Measurements from ENCODE around the gene TMEM161A. TPM values are rescaled to one million over a fixed set of nuclear protein-coding genes. Genes with fewer than 3 reads are reported as not detected.
A peak's percentile ranks its signal among the peaks of the same experiment; 100 is the strongest.
"Not testable (repeated sequence)": the region's sequence is repeated elsewhere in the genome, so short reads cannot be mapped to it uniquely, and the experiment has no call there.

The TMEM161A gene
- total and polyA plus RNA-seq, 7 experiments from 2014 or later = 15.8 to 32.7 (median 23.5) TPM

- DNase-seq; H3K9me3 ChIP-seq (ENCODE audit: control insufficient read depth in 2 of 3, low read length in 3 of 3); H3K27ac ChIP-seq (ENCODE audit: low read depth, low read length); H3K4me1 ChIP-seq (ENCODE audit: control insufficient read depth in 2 of 2, insufficient read depth in 2 of 2, low read length in 2 of 2); H3K4me3 Mint-ChIP-seq; H3K27ac Mint-ChIP-seq; H3K4me1 Mint-ChIP-seq; H3K27me3 Mint-ChIP-seq; H3K27me3 ChIP-seq (ENCODE audit: control insufficient read depth in 2 of 2, insufficient read depth in 2 of 2, low read length in 2 of 2); POLR2A ChIA-PET; H3K9me3 Mint-ChIP-seq; H3K4me3 ChIP-seq (ENCODE audit: low read length); ATAC-seq: not testable (repeated sequence)
- intact Hi-C loops (cut with micrococcal nuclease) = loop anchor here in 1 of 2 donors (5.0 kb wide), 1 partner anchor 259 kb away; the partner anchor contains the start of gene GATAD2A
- peaks cover 0 to 32% (median 0%) of the 10 kb centered on the region in 3 experiments for H3K36me3 ChIP-seq (ENCODE audit: control insufficient read depth in 2 of 3, insufficient read depth in 3 of 3, low read length in 3 of 3)
- CTCF ChIA-PET = interaction anchor here (0.6 to 2.2 kb wide), 3 partner anchors 26 to 119 kb away, joined by 4 to 6 read pairs (median 6); no protein-coding TSS in a partner anchor
- H3K36me3 Mint-ChIP-seq = peaks cover 0 to 12% (median 0%) of the 10 kb centered on the region in 5 donors
These were observed 10.2 kb upstream of the TMEM161A start for GRCh38 chr19:19148504-19148903.

- no peaks in the 10 kb centered on the region for H3K27me3 ChIP-seq (ENCODE audit: control insufficient read depth in 2 of 2, insufficient read depth in 2 of 2, low read length in 2 of 2)
- H3K4me3 ChIP-seq (ENCODE audit: low read length) = no peak overlapping the region
- intact Hi-C loops (cut with micrococcal nuclease) = loop anchor here (2.0 to 5.0 kb wide), 2 partner anchors 213 to 260 kb away; partner anchors contain the start of gene GATAD2A (in 1 of the 2)
- ChIA-PET POLR2A (no interaction called here), CTCF (interaction anchor here (0.5 to 2.2 kb wide), 4 partner anchors 9 to 634 kb away, joined by 3 to 6 read pairs (median 3); partner anchors contain the start of gene GATAD2A)
- peaks cover 0 to 12% (median 0%) of the 10 kb centered on the region in 5 donors for H3K36me3 Mint-ChIP-seq
- H3K4me3 Mint-ChIP-seq = no peak overlapping the region
- H3K27me3 Mint-ChIP-seq = no peaks in the 10 kb centered on the region
- no peaks in the 10 kb centered on the region for H3K4me1 Mint-ChIP-seq
- DNase-seq (no peak), ATAC-seq (no peak)
- no peaks in the 10 kb centered on the region for H3K4me1 ChIP-seq (ENCODE audit: control insufficient read depth in 2 of 2, insufficient read depth in 2 of 2, low read length in 2 of 2)
- H3K36me3 ChIP-seq (ENCODE audit: control insufficient read depth in 2 of 3, insufficient read depth in 3 of 3, low read length in 3 of 3) = peaks cover 0 to 32% (median 0%) of the 10 kb centered on the region in 3 experiments
- H3K9me3 ChIP-seq (ENCODE audit: control insufficient read depth in 2 of 3, low read length in 3 of 3) = no peaks in the 10 kb centered on the region
- H3K27ac Mint-ChIP-seq = peak overlapping the region in 1 of 9 donors; percentile 19
- H3K27ac ChIP-seq (ENCODE audit: low read depth, low read length) = no peak overlapping the region
- no peaks in the 10 kb centered on the region for H3K9me3 Mint-ChIP-seq
These were observed 9.1 kb upstream of the TMEM161A start for GRCh38 chr19:19147344-19147743.

- POLR2A ChIA-PET = no interaction called here
- Histone ChIP-seq H3K36me3 (ENCODE audit: control insufficient read depth in 2 of 3, insufficient read depth in 3 of 3, low read length in 3 of 3) (peaks cover 0 to 32% (median 0%) of the 10 kb centered on the region in 3 experiments), H3K4me3 (ENCODE audit: low read length) (no peak overlapping the region), H3K9me3 (ENCODE audit: control insufficient read depth in 2 of 3, low read length in 3 of 3) (no peaks in the 10 kb centered on the region), H3K27ac (ENCODE audit: low read depth, low read length) (no peak overlapping the region), H3K4me1 (ENCODE audit: control insufficient read depth in 2 of 2, insufficient read depth in 2 of 2, low read length in 2 of 2) (no peaks in the 10 kb centered on the region), H3K27me3 (ENCODE audit: control insufficient read depth in 2 of 2, insufficient read depth in 2 of 2, low read length in 2 of 2) (no peaks in the 10 kb centered on the region)
- ATAC-seq (no peak), DNase-seq (no peak)
- CTCF ChIA-PET = interaction anchor here (0.5 to 2.2 kb wide), 5 partner anchors 8 to 634 kb away, joined by 3 to 6 read pairs (median 3); partner anchors contain the start of gene GATAD2A
- peak overlapping the region in 1 of 9 donors; percentile 65 for H3K27ac Mint-ChIP-seq
- no peaks in the 10 kb centered on the region for H3K27me3 Mint-ChIP-seq
- peaks cover 0 to 12% (median 0%) of the 10 kb centered on the region in 5 donors for H3K36me3 Mint-ChIP-seq
- H3K9me3 Mint-ChIP-seq = no peaks in the 10 kb centered on the region
- H3K4me1 Mint-ChIP-seq = no peaks in the 10 kb centered on the region
- intact Hi-C loops (cut with micrococcal nuclease) = loop anchor here (1.0 to 5.0 kb wide), 6 partner anchors 28 to 343 kb away; partner anchors contain the start of genes GATAD2A (in 1 of the 2), MAU2 (in 1 of the 2) and SUGP1 (in 1 of the 2)
- no peak overlapping the region for H3K4me3 Mint-ChIP-seq
These were observed 8.6 kb upstream of the TMEM161A start for GRCh38 chr19:19146865-19147264.

GRCh38 chr19:19145684-19146608, 7.7 kb upstream of the TMEM161A start:
- POLR2A ChIA-PET = no interaction called here
- H3K36me3 ChIP-seq (ENCODE audit: control insufficient read depth in 2 of 3, insufficient read depth in 3 of 3, low read length in 3 of 3) = peaks cover 0 to 32% (median 0%) of the 10 kb centered on the region in 3 experiments
- CTCF ChIA-PET = interaction anchor here (1.0 to 2.2 kb wide), 6 partner anchors 10 to 345 kb away, joined by 3 to 7 read pairs (median 4); no protein-coding TSS in a partner anchor
- H3K4me3 Mint-ChIP-seq = no peak overlapping the region
- H3K9me3 Mint-ChIP-seq = no peaks in the 10 kb centered on the region
- H3K4me3 ChIP-seq (ENCODE audit: low read length) = no peak overlapping the region
- ATAC-seq (peak; percentile 96), DNase-seq (peak; percentile 68 to 93 (median 80))
- no peaks in the 10 kb centered on the region for H3K9me3 ChIP-seq (ENCODE audit: control insufficient read depth in 2 of 3, low read length in 3 of 3)
- H3K4me1 ChIP-seq (ENCODE audit: control insufficient read depth in 2 of 2, insufficient read depth in 2 of 2, low read length in 2 of 2) = no peaks in the 10 kb centered on the region
- peaks cover 0 to 12% (median 0%) of the 10 kb centered on the region in 5 donors for H3K36me3 Mint-ChIP-seq
- H3K27me3 Mint-ChIP-seq = no peaks in the 10 kb centered on the region
- no peaks in the 10 kb centered on the region for H3K4me1 Mint-ChIP-seq
- H3K27ac Mint-ChIP-seq = no peak overlapping the region
- intact Hi-C loops (cut with micrococcal nuclease) = loop anchor here (1.0 to 5.0 kb wide), 6 partner anchors 29 to 344 kb away; partner anchors contain the start of genes GATAD2A (in 1 of the 2), MAU2 (in 1 of the 2) and SUGP1 (in 1 of the 2)
- H3K27ac ChIP-seq (ENCODE audit: low read depth, low read length) = no peak overlapping the region
- H3K27me3 ChIP-seq (ENCODE audit: control insufficient read depth in 2 of 2, insufficient read depth in 2 of 2, low read length in 2 of 2) = no peaks in the 10 kb centered on the region

- Histone ChIP-seq H3K9me3 (ENCODE audit: control insufficient read depth in 2 of 3, low read length in 3 of 3) (no peaks in the 10 kb centered on the region), H3K4me3 (ENCODE audit: low read length) (no peak overlapping the region), H3K27me3 (ENCODE audit: control insufficient read depth in 2 of 2, insufficient read depth in 2 of 2, low read length in 2 of 2) (no peaks in the 10 kb centered on the region), H3K36me3 (ENCODE audit: control insufficient read depth in 2 of 3, insufficient read depth in 3 of 3, low read length in 3 of 3) (peaks cover 0 to 28% (median 0%) of the 10 kb centered on the region in 3 experiments), H3K27ac (ENCODE audit: low read depth, low read length) (no peak overlapping the region), H3K4me1 (ENCODE audit: control insufficient read depth in 2 of 2, insufficient read depth in 2 of 2, low read length in 2 of 2) (no peaks in the 10 kb centered on the region)
- Mint-ChIP-seq H3K4me3 (no peak overlapping the region), H3K27me3 (no peaks in the 10 kb centered on the region), H3K4me1 (no peaks in the 10 kb centered on the region), H3K27ac (peak overlapping the region in 1 of 9 donors; percentile 33), H3K36me3 (peaks cover 0 to 12% (median 0%) of the 10 kb centered on the region in 5 donors), H3K9me3 (no peaks in the 10 kb centered on the region)
- intact Hi-C loops (cut with micrococcal nuclease) = loop anchor here in 1 of 2 donors (5.0 kb wide), 1 partner anchor 262 kb away; the partner anchor contains the start of gene GATAD2A
- ChIA-PET CTCF (interaction anchor here (1.0 to 1.5 kb wide), 5 partner anchors 10 to 345 kb away, joined by 3 to 7 read pairs (median 3); no protein-coding TSS in a partner anchor), POLR2A (no interaction called here)
- DNase-seq (no peak), ATAC-seq (no peak)
These were observed 7.0 kb upstream of the TMEM161A start for GRCh38 chr19:19145281-19145680.

GRCh38 chr19:19142347-19142746, 4.1 kb upstream of the TMEM161A start:
- ATAC-seq (no peak), DNase-seq (no peak)
- H3K36me3 Mint-ChIP-seq = peaks cover 0 to 1% (median 0%) of the 10 kb centered on the region in 5 donors
- H3K27ac Mint-ChIP-seq = no peak overlapping the region
- H3K4me3 ChIP-seq (ENCODE audit: low read length) = no peak overlapping the region
- H3K9me3 Mint-ChIP-seq = peaks cover 0 to 2% (median 0%) of the 10 kb centered on the region in 11 donors
- no peaks in the 10 kb centered on the region for H3K27me3 Mint-ChIP-seq
- peaks cover 8 to 9% of the 10 kb centered on the region in 2 donors for H3K4me1 ChIP-seq (ENCODE audit: control insufficient read depth in 2 of 2, insufficient read depth in 2 of 2, low read length in 2 of 2)
- CTCF ChIA-PET = interaction anchor here (1.1 kb wide), 1 partner anchor 90 kb away, joined by 6 read pairs; no protein-coding TSS in a partner anchor
- H3K4me3 Mint-ChIP-seq = no peak overlapping the region
- H3K27ac ChIP-seq (ENCODE audit: low read depth, low read length) = no peak overlapping the region
- H3K9me3 ChIP-seq (ENCODE audit: control insufficient read depth in 2 of 3, low read length in 3 of 3) = no peaks in the 10 kb centered on the region
- H3K4me1 Mint-ChIP-seq = peaks cover 13 to 24% (median 17%) of the 10 kb centered on the region in 7 donors
- intact Hi-C loops (cut with micrococcal nuclease) = no loop called here
- H3K27me3 ChIP-seq (ENCODE audit: control insufficient read depth in 2 of 2, insufficient read depth in 2 of 2, low read length in 2 of 2) = no peaks in the 10 kb centered on the region
- peaks cover 0 to 10% (median 0%) of the 10 kb centered on the region in 3 experiments for H3K36me3 ChIP-seq (ENCODE audit: control insufficient read depth in 2 of 3, insufficient read depth in 3 of 3, low read length in 3 of 3)
- POLR2A ChIA-PET = interaction anchor here (0.6 to 1.4 kb wide), 2 partner anchors 46 to 223 kb away, joined by 3 read pairs; no protein-coding TSS in a partner anchor

All from naive thymus-derived CD4-positive, alpha-beta T cell (primary cell).